SK-N-MC (cell line): ENCODE results near the gene ELOVL1.

ENCODE experiments used
- EZH2 ChIP-seq: fragments of 200-600 bp; sonication (generic); IDR thresholded peaks from one replicate; pipeline ENCODE4 v1.6.1; 2017; ENCODE audit warnings: antibody characterized with exemption
- FOXP2 ChIP-seq: optimal IDR thresholded peaks from 2 replicates; pipeline ENCODE3; 2011; ENCODE audit warnings: mild to moderate bottlenecking, moderate library complexity; ENCODE audit not compliant: insufficient read depth; ENCODE audit errors: extremely low read length, control extremely low read depth
- POLR2AphosphoS5 ChIP-seq: IDR thresholded peaks from 2 replicates; pipeline ENCODE4 v1.6.1; 2012; ENCODE audit warnings: mild to moderate bottlenecking, low read depth, low read length, borderline replicate concordance

DNA sequence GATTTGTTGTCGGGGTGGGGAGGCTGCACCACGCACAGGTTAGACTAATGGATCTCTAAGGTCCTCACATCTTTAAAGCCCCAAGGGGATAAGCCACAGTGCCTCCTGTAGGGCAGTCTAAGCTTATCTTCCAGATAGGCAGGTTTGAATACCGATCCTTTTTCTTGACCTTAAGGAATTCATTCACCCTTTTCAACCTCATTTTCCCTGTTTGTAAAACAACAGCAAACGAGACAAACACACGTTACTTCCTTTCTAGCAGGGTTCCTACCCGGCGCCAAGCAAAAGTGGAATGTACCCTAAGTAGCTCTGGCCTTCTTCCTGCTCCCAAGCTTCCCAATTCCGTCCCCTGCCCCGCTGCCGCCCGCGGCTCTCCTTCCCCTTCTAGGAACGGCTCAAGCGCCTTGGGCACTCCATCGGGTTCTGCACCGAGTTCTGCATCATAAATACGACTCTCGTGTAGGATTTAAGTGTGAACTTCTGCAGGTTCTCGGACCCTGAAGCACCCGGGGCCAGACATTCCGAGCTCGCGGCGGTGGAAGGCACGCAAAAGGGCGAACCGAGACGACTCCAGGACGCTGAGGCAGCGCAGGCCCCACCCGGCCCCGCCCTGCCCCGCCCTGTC is 9.6 kb downstream of the ELOVL1 start:
- TF ChIP-seq POLR2AphosphoS5 (peak; percentile 88), EZH2 (no peak), FOXP2 (no peak)
